Thyroid gland (tissue), 4 donors: ENCODE results near the gene PAK2.

ENCODE experiments used
- POLR2A ChIP-seq, 2 donors: fragments of 450-650 bp; IDR thresholded peaks; one replicate each; pipeline ENCODE4 v1.6.1; 2017; ENCODE audit warnings: antibody characterized with exemption in 2 of 2, mild to moderate bottlenecking in 2 of 2, moderate library complexity in 1 of 2
- TF ChIP-seq, protein P1 (sequence below), 6 experiments: fragments of 200-600 bp in 3 of 6; fragments of 450-650 bp in 3 of 6; sonication (generic) in 3 of 6; IDR thresholded peaks; one replicate each; pipeline ENCODE4 v1.5.1; 2016 to 2019; ENCODE audit warnings: antibody characterized with exemption in 6 of 6, mild to moderate bottlenecking in 2 of 6, inconsistent platforms in 1 of 6, moderate library complexity in 1 of 6

GRCh38 chr3:196695849-196696226, 43.8 kb upstream of the PAK2 start:
- TF ChIP-seq POLR2A (IDR thresholded peaks at IDR 0.05), result no peak
- TF ChIP-seq, protein P1, sequence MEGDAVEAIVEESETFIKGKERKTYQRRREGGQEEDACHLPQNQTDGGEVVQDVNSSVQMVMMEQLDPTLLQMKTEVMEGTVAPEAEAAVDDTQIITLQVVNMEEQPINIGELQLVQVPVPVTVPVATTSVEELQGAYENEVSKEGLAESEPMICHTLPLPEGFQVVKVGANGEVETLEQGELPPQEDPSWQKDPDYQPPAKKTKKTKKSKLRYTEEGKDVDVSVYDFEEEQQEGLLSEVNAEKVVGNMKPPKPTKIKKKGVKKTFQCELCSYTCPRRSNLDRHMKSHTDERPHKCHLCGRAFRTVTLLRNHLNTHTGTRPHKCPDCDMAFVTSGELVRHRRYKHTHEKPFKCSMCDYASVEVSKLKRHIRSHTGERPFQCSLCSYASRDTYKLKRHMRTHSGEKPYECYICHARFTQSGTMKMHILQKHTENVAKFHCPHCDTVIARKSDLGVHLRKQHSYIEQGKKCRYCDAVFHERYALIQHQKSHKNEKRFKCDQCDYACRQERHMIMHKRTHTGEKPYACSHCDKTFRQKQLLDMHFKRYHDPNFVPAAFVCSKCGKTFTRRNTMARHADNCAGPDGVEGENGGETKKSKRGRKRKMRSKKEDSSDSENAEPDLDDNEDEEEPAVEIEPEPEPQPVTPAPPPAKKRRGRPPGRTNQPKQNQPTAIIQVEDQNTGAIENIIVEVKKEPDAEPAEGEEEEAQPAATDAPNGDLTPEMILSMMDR (IDR thresholded peaks at IDR 0.05), result no peak
